GM11168 (cell line): ENCODE results near the gene SESTD1.
"Not testable (repeated sequence)": the region's sequence is repeated elsewhere in the genome, so short reads cannot be mapped to it uniquely, and the experiment has no call there.

ENCODE experiments used
- in situ Hi-C: fragments of 300-500 bp; cut with MboI; formaldehyde crosslinking; loops from one replicate; pipeline ENCODE4 v1.12.0; 2022; ENCODE audit warnings: low sequenced_read_pairs; ENCODE audit not compliant: unreplicated experiment

The SESTD1 gene

DNA sequence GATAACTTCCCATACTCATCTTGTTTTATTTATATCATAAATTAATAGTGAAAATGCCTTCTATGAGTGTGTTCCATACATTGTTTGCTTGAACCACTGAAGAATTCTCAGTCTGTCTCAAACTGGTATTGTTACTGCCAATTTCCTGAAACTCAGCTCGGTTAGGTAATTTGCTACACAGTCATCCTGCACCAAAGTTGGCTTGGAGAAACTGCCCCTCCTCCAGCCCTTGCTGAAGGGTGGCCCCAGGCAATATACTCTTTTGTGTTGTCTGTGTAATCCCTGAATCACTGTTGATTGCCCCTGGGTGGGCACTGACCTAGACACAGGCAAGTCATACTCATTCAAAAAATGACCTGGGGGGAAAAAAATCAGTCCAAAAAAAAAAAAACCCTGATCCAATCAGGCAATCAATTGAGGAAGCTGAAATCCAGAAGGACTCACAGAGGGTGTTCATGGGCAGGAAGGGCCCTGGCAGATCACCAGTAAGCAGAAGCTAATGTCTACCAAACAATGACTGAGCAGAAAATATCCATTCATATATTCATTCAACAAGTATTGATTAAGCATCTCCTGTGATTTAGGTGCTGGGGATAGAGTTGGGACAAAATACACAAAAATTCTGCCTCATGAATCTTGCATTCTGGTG lies 3.8 kb upstream of the SESTD1 start:
- in situ Hi-C loops, result no loop called here

DNA sequence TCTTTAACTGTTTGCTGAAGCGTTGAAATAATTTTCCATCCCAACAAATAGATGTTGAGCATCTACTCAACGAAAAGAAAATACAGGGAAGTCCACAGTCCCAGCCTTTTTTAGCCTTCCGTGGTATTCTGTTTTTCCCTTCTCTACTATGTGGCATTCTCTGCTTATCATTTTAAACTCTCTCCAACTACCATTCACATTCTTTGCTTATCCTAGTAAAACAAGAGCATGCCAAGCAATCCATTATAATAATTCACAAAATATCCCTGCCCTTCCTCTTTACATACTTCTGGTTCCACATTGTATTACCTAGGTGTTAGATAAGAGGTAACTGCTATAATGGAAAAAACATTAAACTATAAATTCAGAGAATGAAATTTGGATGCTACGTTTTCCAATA lies 1.6 kb upstream of the SESTD1 start:
- in situ Hi-C loops, result no loop called here

- in situ Hi-C loops, result no loop called here
Observed at GRCh38 chr2:179265082-179265510, 464 bp upstream of the SESTD1 start.

DNA sequence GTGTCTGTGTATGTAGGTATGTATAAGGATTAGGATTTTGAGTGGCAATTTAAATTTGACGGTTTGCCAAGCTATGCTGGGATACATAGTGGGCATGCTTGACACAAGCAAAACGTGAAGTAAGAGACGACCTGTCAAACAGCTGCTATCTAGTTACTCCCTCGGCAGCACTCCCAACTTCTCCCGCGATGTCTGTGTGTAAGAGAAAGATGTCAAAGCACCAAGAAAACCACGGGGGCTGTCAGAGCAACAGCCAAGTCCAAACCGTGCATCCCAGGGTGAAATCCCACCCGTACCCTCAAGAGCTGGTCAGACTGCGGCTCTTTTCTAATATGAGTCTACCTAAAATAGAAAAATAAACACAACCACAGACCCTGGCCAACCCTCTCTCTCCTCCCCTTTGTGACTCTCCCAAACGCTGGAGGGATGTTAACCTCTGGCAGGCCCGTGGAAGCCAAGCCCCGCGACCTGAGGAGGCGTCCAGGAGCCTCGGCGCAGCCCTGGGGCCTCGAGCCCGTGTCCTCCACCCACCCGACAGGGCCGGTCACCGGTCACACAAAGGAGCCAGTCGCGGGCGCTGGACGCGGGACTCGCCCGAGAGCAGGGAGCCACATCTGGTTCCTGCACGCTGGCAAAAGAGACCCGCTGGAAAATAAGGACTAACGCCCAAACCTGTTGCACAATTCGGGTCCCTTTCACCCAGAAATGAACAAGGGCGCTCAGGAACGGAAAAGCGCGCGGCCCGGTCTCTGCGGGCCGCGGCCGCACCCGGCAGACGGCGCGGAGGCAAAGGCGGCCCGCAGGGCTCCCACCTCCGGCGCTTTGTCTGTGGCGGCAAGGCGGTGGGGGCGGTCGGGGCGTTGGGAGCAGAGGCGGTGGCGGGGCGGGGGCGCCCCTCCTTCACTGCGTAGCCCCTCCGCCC lies 925 bp downstream of the SESTD1 start:
- in situ Hi-C loops, result no loop called here

- in situ Hi-C loops, result no loop called here
Observed at GRCh38 chr2:179263015-179263414, 1.6 kb downstream of the SESTD1 start.

GRCh38 chr2:179262077-179262660 lies 2.5 kb downstream of the SESTD1 start:
- in situ Hi-C loops, result no loop called here

GRCh38 chr2:179261151-179261825 lies 3.3 kb downstream of the SESTD1 start:
- in situ Hi-C loops, result no loop called here

DNA sequence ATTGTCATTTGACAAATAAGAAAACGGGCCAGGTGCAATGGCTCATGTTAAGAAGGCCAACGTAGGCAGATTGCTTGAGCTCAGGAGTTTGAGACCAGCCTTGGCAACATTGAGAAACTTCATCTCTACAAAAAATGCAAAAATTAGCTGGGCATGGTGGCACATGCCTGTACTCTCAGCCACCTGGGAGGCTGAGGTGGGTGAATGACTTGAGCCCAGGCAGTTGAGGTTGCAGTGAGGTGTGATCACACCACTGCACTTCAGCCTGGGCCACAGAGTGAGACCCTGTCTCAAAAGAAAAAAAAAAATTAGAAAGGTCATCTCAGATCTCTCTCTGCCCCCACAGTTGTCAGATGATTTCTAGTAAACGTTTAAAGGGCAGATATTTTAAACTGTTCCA lies 4.4 kb downstream of the SESTD1 start:
- in situ Hi-C loops, result no loop called here

GRCh38 chr2:179255129-179255528 lies 9.5 kb downstream of the SESTD1 start:
- in situ Hi-C loops, result no loop called here

GRCh38 chr2:179253226-179253625 lies 11.4 kb downstream of the SESTD1 start:
- in situ Hi-C loops, result no loop called here

- in situ Hi-C loops, result no loop called here
Observed at GRCh38 chr2:179252423-179252822, 12.2 kb downstream of the SESTD1 start.

DNA sequence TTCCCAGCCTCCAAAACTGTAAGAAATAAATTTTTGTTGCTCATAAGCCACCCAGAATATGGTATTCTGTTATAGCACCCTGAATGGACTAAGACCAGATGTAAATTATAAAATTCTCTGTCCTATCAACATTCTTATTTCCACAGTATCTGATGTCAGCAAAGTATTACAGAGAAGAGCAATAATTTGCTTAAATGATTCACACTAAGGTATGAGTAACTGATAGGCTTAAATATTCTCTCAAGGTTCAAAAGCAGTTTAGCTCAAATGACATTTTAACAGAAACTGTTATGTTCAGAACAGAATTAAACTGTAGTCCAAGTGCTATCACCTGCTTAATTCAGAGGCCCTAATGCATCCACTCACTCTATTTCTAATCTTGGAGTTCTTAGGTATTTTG lies 12.8 kb downstream of the SESTD1 start:
- in situ Hi-C loops, result no loop called here

- in situ Hi-C loops, result no loop called here
Observed at GRCh38 chr2:179250848-179251504, 13.7 kb downstream of the SESTD1 start.

DNA sequence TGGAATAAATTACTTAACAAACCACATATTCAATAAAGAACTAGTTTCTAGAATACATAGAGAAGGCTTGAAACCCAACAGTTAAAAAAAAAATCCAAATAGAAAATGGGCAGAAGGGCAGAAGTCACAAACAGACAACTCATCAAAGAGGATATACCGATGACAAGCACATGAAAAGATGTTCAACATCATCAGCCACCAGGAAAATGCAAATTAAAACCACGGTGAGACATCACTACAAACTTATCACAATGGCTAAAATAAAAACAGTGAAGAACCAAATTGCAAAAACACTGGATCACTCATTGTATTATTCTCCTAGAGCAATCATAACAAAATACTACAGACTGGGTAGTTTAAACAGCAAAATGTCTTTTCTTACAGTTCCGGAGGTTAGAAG lies 14.5 kb downstream of the SESTD1 start:
- in situ Hi-C loops, result no loop called here

- in situ Hi-C loops, result no loop called here
Observed at GRCh38 chr2:179248024-179248348, 16.6 kb downstream of the SESTD1 start.

GRCh38 chr2:179247318-179248023 lies 17.2 kb downstream of the SESTD1 start:
- in situ Hi-C loops, result no loop called here

DNA sequence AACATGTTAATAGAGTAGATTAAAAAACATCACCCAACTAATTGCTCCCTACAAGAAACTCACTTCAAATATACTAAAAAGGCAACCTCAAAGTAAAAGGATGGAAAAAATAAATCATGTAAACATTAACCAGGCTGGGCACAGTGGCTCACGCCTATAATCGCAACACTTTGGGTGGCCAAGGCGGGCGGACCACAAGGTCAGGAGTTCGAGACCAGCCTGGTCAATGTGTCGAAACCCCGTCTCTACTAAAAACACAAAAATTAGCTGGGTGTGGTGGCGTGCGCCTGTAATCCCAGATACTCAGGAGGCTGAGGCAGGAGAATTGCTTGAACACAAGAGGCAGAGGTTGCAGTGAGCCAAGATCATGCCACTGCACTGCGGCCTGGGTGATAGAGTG lies 18.8 kb downstream of the SESTD1 start:
- in situ Hi-C loops, result not testable (repeated sequence)

DNA sequence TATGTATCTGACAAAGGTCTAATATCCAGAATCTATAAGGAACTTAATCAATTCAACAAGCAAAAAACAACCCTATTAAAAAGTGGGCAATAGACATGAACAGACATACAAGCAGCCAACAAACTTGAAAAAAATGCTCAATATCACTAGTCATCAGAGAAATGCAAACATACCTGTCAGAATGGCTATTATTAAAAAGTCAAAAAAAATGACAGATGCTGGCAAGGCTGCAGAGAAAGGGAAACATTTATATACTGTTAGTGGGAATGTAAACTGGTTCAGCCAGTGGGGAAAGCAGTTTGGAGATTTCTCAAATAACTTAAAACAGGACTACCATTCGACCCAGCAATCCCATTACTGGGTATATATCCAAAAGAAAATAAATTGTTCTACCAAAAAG lies 21.6 kb downstream of the SESTD1 start:
- in situ Hi-C loops, result no loop called here

- in situ Hi-C loops, result no loop called here
Observed at GRCh38 chr2:179240481-179241451, 23.9 kb downstream of the SESTD1 start.
